ENCODE measurements around the gene CALR. TPM values are rescaled to one million over a fixed set of nuclear protein-coding genes. Genes with fewer than 3 reads are reported as not detected.

Gene CALR
- total RNA-seq (2022; extraction: Qiagen RNA extraction): 488 to 572 TPM (median 509 TPM) in 5 replicates

GRCh38 chr19:12937927-12938778 lies at the start of gene CALR:
TSS of gene CALR (plus strand) at chr19:12938609. CDS start at chr19:12938680, 71 bp downstream.

GRCh38 chr19:12890787-12891552 lies 47.4 kb upstream of the CALR start, which contains the start of gene GCDH:
TSS of gene GCDH (plus strand) at chr19:12891160. CDS start at chr19:12891305, 145 bp downstream.

GRCh38 chr19:12933287-12934072 lies 4.9 kb upstream of the CALR start, which contains the start of gene FARSA:
TSS of gene FARSA (minus strand) at chr19:12933711. CDS start at chr19:12933696, 15 bp downstream.

GRCh38 chr19:12945479-12946091 lies 7.2 kb downstream of the CALR start, which contains the start of gene RAD23A:
TSS of gene RAD23A (plus strand) at chr19:12945862. CDS start at chr19:12945949, 87 bp downstream.

GRCh38 chr19:12956446-12957388 lies 18.3 kb downstream of the CALR start, which contains the start of gene GADD45GIP1:
TSS of gene GADD45GIP1 (minus strand) at chr19:12957223. CDS start at chr19:12957212, 11 bp downstream.

GRCh38 chr19:12969292-12969988 lies 31.0 kb downstream of the CALR start, which contains the start of gene DAND5:
TSS of gene DAND5 (plus strand) at chr19:12969576. CDS start at chr19:12969661, 85 bp downstream.

Other genes starting within 250 kb of the CALR start
- gene FBXW9, start 242.0 kb upstream of the CALR start, total RNA-seq (2022; extraction: Qiagen RNA extraction): 8.9 to 13.0 TPM (median 12.3 TPM) in 5 replicates
- 29.9 to 34.4 TPM (median 32.2 TPM) in 5 replicates for gene TNPO2, start 214.7 kb upstream of the CALR start, total RNA-seq (2022; extraction: Qiagen RNA extraction)
- 144 to 206 TPM (median 199 TPM) in 5 replicates for gene TRIR, start 203.9 kb upstream of the CALR start, total RNA-seq (2022; extraction: Qiagen RNA extraction)
- gene GET3, start 201.1 kb upstream of the CALR start, total RNA-seq (2022; extraction: Qiagen RNA extraction): 81.1 to 107 TPM (median 99.5 TPM) in 5 replicates
- gene BEST2, start 186.8 kb upstream of the CALR start, total RNA-seq (2022; extraction: Qiagen RNA extraction): 2.0 to 2.9 TPM (median 2.3 TPM) in 5 replicates
- gene HOOK2, start 163.1 kb upstream of the CALR start, total RNA-seq (2022; extraction: Qiagen RNA extraction): 9.2 to 11.4 TPM (median 11.1 TPM) in 5 replicates
- 123 to 195 TPM (median 161 TPM) in 5 replicates for gene JUNB, start 147.1 kb upstream of the CALR start, total RNA-seq (2022; extraction: Qiagen RNA extraction)
- 0.48 to 0.90 TPM (median 0.64 TPM) in 5 replicates for gene PRDX2, start 136.8 kb upstream of the CALR start, total RNA-seq (2022; extraction: Qiagen RNA extraction)
- gene THSD8, start 136.5 kb upstream of the CALR start, total RNA-seq (2022; extraction: Qiagen RNA extraction): 10.3 to 16.4 TPM (median 14.6 TPM) in 4 of 5 replicates, not detected in the other
- gene RNASEH2A, start 132.0 kb upstream of the CALR start, total RNA-seq (2022; extraction: Qiagen RNA extraction): 33.2 to 47.5 TPM (median 44.6 TPM) in 5 replicates
- 0.15 to 0.33 TPM (median 0.20 TPM) in 5 replicates for gene RTBDN, start 104.0 kb upstream of the CALR start, total RNA-seq (2022; extraction: Qiagen RNA extraction)
- 1.3 to 2.1 TPM (median 1.8 TPM) in 5 replicates for gene MAST1, start 100.1 kb upstream of the CALR start, total RNA-seq (2022; extraction: Qiagen RNA extraction)
- gene DNASE2, start 57.2 kb upstream of the CALR start, total RNA-seq (2022; extraction: Qiagen RNA extraction): 27.5 to 33.2 TPM (median 30.3 TPM) in 5 replicates
- gene KLF1, start 51.4 kb upstream of the CALR start, total RNA-seq (2022; extraction: Qiagen RNA extraction): 0.06 to 0.08 TPM in 2 of 5 replicates, not detected in the others
- 8.5 to 11.9 TPM (median 9.3 TPM) in 5 replicates for gene GCDH, start 47.4 kb upstream of the CALR start, total RNA-seq (2022; extraction: Qiagen RNA extraction)
- 0.18 to 0.65 TPM (median 0.44 TPM) in 5 replicates for gene SYCE2, start 19.3 kb upstream of the CALR start, total RNA-seq (2022; extraction: Qiagen RNA extraction)
- 66.6 to 76.5 TPM (median 69.3 TPM) in 5 replicates for gene FARSA, start 4.9 kb upstream of the CALR start, total RNA-seq (2022; extraction: Qiagen RNA extraction)
- gene RAD23A, start 7.3 kb downstream of the CALR start, total RNA-seq (2022; extraction: Qiagen RNA extraction): 74.5 to 80.5 TPM (median 76.9 TPM) in 5 replicates
- 26.3 to 58.4 TPM (median 52.1 TPM) in 5 replicates for gene GADD45GIP1, start 18.6 kb downstream of the CALR start, total RNA-seq (2022; extraction: Qiagen RNA extraction)
- 0.07 TPM in 1 of 5 replicates, not detected in the others for gene DAND5, start 31.0 kb downstream of the CALR start, total RNA-seq (2022; extraction: Qiagen RNA extraction)
- gene NFIX, start 56.9 kb downstream of the CALR start, total RNA-seq (2022; extraction: Qiagen RNA extraction): 2.7 to 4.4 TPM (median 4.3 TPM) in 5 replicates
- gene LYL1, start 164.2 kb downstream of the CALR start, total RNA-seq (2022; extraction: Qiagen RNA extraction): 0.67 to 1.1 TPM (median 0.71 TPM) in 5 replicates
- gene TRMT1, start 178.1 kb downstream of the CALR start, total RNA-seq (2022; extraction: Qiagen RNA extraction): 34.8 to 42.7 TPM (median 36.4 TPM) in 5 replicates
- 29.0 to 39.7 TPM (median 38.2 TPM) in 5 replicates for gene NACC1, start 179.7 kb downstream of the CALR start, total RNA-seq (2022; extraction: Qiagen RNA extraction)
- gene STX10, start 211.8 kb downstream of the CALR start, total RNA-seq (2022; extraction: Qiagen RNA extraction): 41.0 to 54.7 TPM (median 52.0 TPM) in 5 replicates
- 32.1 to 46.5 TPM (median 41.5 TPM) in 5 replicates for gene IER2, start 211.8 kb downstream of the CALR start, total RNA-seq (2022; extraction: Qiagen RNA extraction)

Data from A549 treated with Hydrocortisone at 1 μM for 4 hours (cell line).